ENCODE data around the gene CYGB. TPM values are rescaled to one million over a fixed set of nuclear protein-coding genes. Genes with fewer than 3 reads are reported as not detected.
A peak's percentile ranks its signal among the peaks of the same experiment; 100 is the strongest.

Gene CYGB
- total and polyA plus RNA-seq, 9 of the 15 experiments (the other 6 are each of a cell fraction or from before 2014, with no cell fraction given), result 0.08 to 0.95 (median 0.18) TPM; not detected in 5

GRCh38 chr17:76532072-76532651, 5.3 kb downstream of the CYGB start (continued):
- no peak for TF ChIP-seq ZNF407 (IDR thresholded peaks at IDR 0.05; ENCODE audit: low read depth)
- no peak for TF ChIP-seq TAL1 (IDR thresholded peaks at IDR 0.05)
- no peak for TF ChIP-seq ARID1B (IDR thresholded peaks at IDR 0.05)
- TF ChIP-seq MYNN (IDR thresholded peaks at IDR 0.05), result no peak
- TF ChIP-seq MYNN (CRISPR knock-in tag; IDR thresholded peaks at IDR 0.05), result no peak
- no peak for TF ChIP-seq FOXO4 (CRISPR knock-in tag; IDR thresholded peaks at IDR 0.05)
- TF ChIP-seq MXI1 (IDR thresholded peaks at IDR 0.05; ENCODE audit: low read depth, low read length), result no peak
- peak; percentile 38; the same call in 1 of the 2 replicates for TF ChIP-seq SMARCA5 (IDR thresholded peaks at IDR 0.05)
- peak; percentile 54; the same call in 1 of the 2 replicates for TF ChIP-seq ADNP (tag; IDR thresholded peaks at IDR 0.05)
- no peak for TF ChIP-seq ZBTB7A (IDR thresholded peaks at IDR 0.05; ENCODE audit: borderline replicate concordance, control insufficient read depth, low read depth, low read length)
- peak; percentile 81 to 90 for TF ChIP-seq KDM1A (IDR thresholded peaks at IDR 0.05)
- no peak for TF ChIP-seq ZNF436 (CRISPR knock-in tag; IDR thresholded peaks at IDR 0.05)
- no peak for TF ChIP-seq NCOA6 (IDR thresholded peaks at IDR 0.05)
- TF ChIP-seq ZNF639 (CRISPR knock-in tag; conservative IDR thresholded peaks at IDR 0.05 in 1 of 2, IDR thresholded peaks at IDR 0.05 in 1 of 2), result no peak
- no peak for TF ChIP-seq ELF2 (CRISPR knock-in tag; IDR thresholded peaks at IDR 0.05)
- no peak for TF ChIP-seq TGIF2 (CRISPR knock-in tag; IDR thresholded peaks at IDR 0.05)
- no peak for TF ChIP-seq ELF1 (tag; IDR thresholded peaks at IDR 0.05)

Measured in K562 (cell line).